H9 (cell line): ENCODE results near the gene P2RX6. TPM values are rescaled to one million over a fixed set of nuclear protein-coding genes. Genes with fewer than 3 reads are reported as not detected.

ENCODE experiments used
- DNase-seq: peaks from one replicate; pipeline ENCODE4 v3.0.0-alpha.2; 2017
- H2AFZ ChIP-seq: one replicate; pipeline ENCODE4 v1.6.1; 2013; ENCODE audit warnings: mild to moderate bottlenecking, low read length, control low read depth, moderate library complexity
- H2AK5ac ChIP-seq: 2 replicates; pipeline ENCODE4 v1.6.1; 2013; ENCODE audit warnings: low read length, control low read depth, mixed read lengths; ENCODE audit not compliant: insufficient read length
- H2BK120ac ChIP-seq: one replicate; pipeline ENCODE4 v1.6.1; 2013; ENCODE audit warnings: low read depth, mild to moderate bottlenecking, low read length, control low read depth, inconsistent platforms; ENCODE audit not compliant: poor library complexity, severe bottlenecking
- H2BK12ac ChIP-seq: 2 replicates; pipeline ENCODE4 v1.6.1; 2013; ENCODE audit warnings: low read length, control low read depth, mixed read lengths, low read depth; ENCODE audit not compliant: insufficient read length
- H2BK15ac ChIP-seq: 2 replicates; pipeline ENCODE4 v1.6.1; 2013; ENCODE audit warnings: low read depth, low read length, control low read depth
- H2BK20ac ChIP-seq: one replicate; pipeline ENCODE4 v1.6.1; 2013; ENCODE audit warnings: low read depth, mild to moderate bottlenecking, low read length, control low read depth, inconsistent platforms; ENCODE audit not compliant: poor library complexity, severe bottlenecking
- H2BK5ac ChIP-seq: 2 replicates; pipeline ENCODE4 v1.6.1; 2013; ENCODE audit warnings: low read length, control low read depth, mixed read lengths; ENCODE audit not compliant: insufficient read length
- H3K14ac ChIP-seq: 2 replicates; pipeline ENCODE4 v1.6.1; 2013; ENCODE audit warnings: low read length, control low read depth; ENCODE audit not compliant: insufficient read depth
- H3K18ac ChIP-seq: 2 replicates; pipeline ENCODE4 v1.6.1; 2013; ENCODE audit warnings: low read depth, mild to moderate bottlenecking, mixed read lengths, low read length, control low read depth; ENCODE audit not compliant: insufficient read length
- H3K23ac ChIP-seq: 2 replicates; pipeline ENCODE4 v1.6.1; 2013; ENCODE audit warnings: low read length, control low read depth, mixed read lengths, low read depth; ENCODE audit not compliant: insufficient read length
- H3K23me2 ChIP-seq: 2 replicates; pipeline ENCODE4 v1.6.1; 2013; ENCODE audit warnings: low read depth, mild to moderate bottlenecking, mixed read lengths, low read length, control low read depth; ENCODE audit not compliant: insufficient read length, poor library complexity, severe bottlenecking
- H3K27ac ChIP-seq: 2 replicates; pipeline ENCODE4 v1.5.1; 2013; ENCODE audit warnings: low read length, control low read depth, mixed read lengths, low read depth; ENCODE audit not compliant: insufficient read length
- H3K27me3 ChIP-seq: 2 replicates; pipeline ENCODE4 v1.6.1; 2013; ENCODE audit warnings: low read length, control low read depth, inconsistent platforms; ENCODE audit not compliant: insufficient read depth
- H3K4ac ChIP-seq: 2 replicates; pipeline ENCODE4 v1.6.1; 2013; ENCODE audit warnings: low read depth, mild to moderate bottlenecking, control low read depth, inconsistent platforms, low read length, moderate library complexity
- H3K4me1 ChIP-seq: 2 replicates; pipeline ENCODE4 v1.6.1; 2013; ENCODE audit warnings: low read length, control low read depth, inconsistent platforms; ENCODE audit not compliant: insufficient read depth
- H3K4me2 ChIP-seq: 2 replicates; pipeline ENCODE4 v1.6.1; 2013; ENCODE audit warnings: low read length, control low read depth, mixed read lengths; ENCODE audit not compliant: insufficient read length, insufficient read depth
- H3K56ac ChIP-seq: 2 replicates; pipeline ENCODE4 v1.6.1; 2013; ENCODE audit warnings: low read depth, mild to moderate bottlenecking, mixed read lengths, low read length, control low read depth; ENCODE audit not compliant: insufficient read length
- H3K79me1 ChIP-seq: 2 replicates; pipeline ENCODE4 v1.6.1; 2013; ENCODE audit warnings: low read depth, mild to moderate bottlenecking, moderate library complexity, low read length, control low read depth, inconsistent platforms; ENCODE audit not compliant: insufficient read depth, poor library complexity, severe bottlenecking
- H3K79me2 ChIP-seq: 2 replicates; pipeline ENCODE4 v1.6.1; 2013; ENCODE audit warnings: low read length, control low read depth, inconsistent platforms; ENCODE audit not compliant: insufficient read depth
- H3K9ac ChIP-seq: 2 replicates; pipeline ENCODE4 v1.6.1; 2013; ENCODE audit warnings: low read length, control low read depth, mixed read lengths; ENCODE audit not compliant: insufficient read length; ENCODE audit errors: extremely low read depth
- H3K9me3 ChIP-seq: one replicate; pipeline ENCODE4 v1.6.1; 2013; ENCODE audit warnings: low read depth, low read length, inconsistent platforms; ENCODE audit not compliant: control insufficient read depth
- H3T11ph ChIP-seq: one replicate; pipeline ENCODE4 v1.6.1; 2013; ENCODE audit warnings: mild to moderate bottlenecking, low read length, control low read depth, inconsistent platforms
- H4K20me1 ChIP-seq: one replicate; pipeline ENCODE4 v1.6.1; 2013; ENCODE audit not compliant: control insufficient read depth, insufficient read length, insufficient read depth
- H4K5ac ChIP-seq: 2 replicates; pipeline ENCODE4 v1.6.1; 2013; ENCODE audit warnings: low read depth, mild to moderate bottlenecking, mixed read lengths, low read length, control low read depth; ENCODE audit not compliant: insufficient read length
- H4K8ac ChIP-seq: replicated peaks from 2 replicates; pipeline ENCODE4 v1.6.1; 2013; ENCODE audit warnings: low read length, control low read depth, mixed read lengths, low read depth; ENCODE audit not compliant: insufficient read length
- H4K91ac ChIP-seq: 2 replicates; pipeline ENCODE4 v1.6.1; 2013; ENCODE audit warnings: low read depth, mild to moderate bottlenecking, moderate library complexity, mixed read lengths, low read length, control low read depth; ENCODE audit not compliant: insufficient read length
- H3K27ac Mint-ChIP-seq, 3 experiments: 2 replicates in 2 of 3; 3 replicates in 1 of 3; pipeline ENCODE4 v1.8.0; 2020 to 2021; ENCODE audit warnings: mixed read lengths in 3 of 3, mild to moderate bottlenecking in 1 of 3, moderate library complexity in 1 of 3
- H3K27me3 Mint-ChIP-seq: 2 replicates; pipeline ENCODE4 v1.8.0; 2021; ENCODE audit warnings: low read depth, mild to moderate bottlenecking, moderate library complexity, mixed read lengths
- H3K36me3 Mint-ChIP-seq, 3 experiments: 2 replicates in 2 of 3; 3 replicates in 1 of 3; pipeline ENCODE4 v1.8.0; 2020 to 2021; ENCODE audit warnings: low read depth in 3 of 3, mixed read lengths in 3 of 3; ENCODE audit not compliant: insufficient read depth in 1 of 3
- H3K4me1 Mint-ChIP-seq, 2 experiments: 2 replicates each; pipeline ENCODE4 v1.8.0; 2020; ENCODE audit warnings: mixed read lengths in 2 of 2
- H3K4me3 Mint-ChIP-seq, 2 experiments: 2 replicates in 1 of 2; 3 replicates in 1 of 2; pipeline ENCODE4 v1.8.0; 2020 to 2021; ENCODE audit warnings: mild to moderate bottlenecking in 2 of 2, mixed read lengths in 2 of 2, moderate library complexity in 1 of 2
- H3K9me3 Mint-ChIP-seq, 2 experiments: 2 replicates in 1 of 2; 3 replicates in 1 of 2; pipeline ENCODE4 v1.8.0; 2020; ENCODE audit warnings: mild to moderate bottlenecking in 2 of 2, mixed read lengths in 2 of 2, moderate library complexity in 1 of 2
- CTCF ChIP-seq: fragments of 200-600 bp; sonication (generic); conservative IDR thresholded peaks from 3 replicates; pipeline ENCODE4 v1.8.0; 2021; ENCODE audit warnings: antibody characterized with exemption, mild to moderate bottlenecking
- WGBS: extraction: QIAGEN DNeasy Blood & Tissue Kit; methylation state at CpG from one replicate; pipeline ENCODE4 v1.1.7; 2013; ENCODE audit warnings: missing lambda C conversion rate, low lambda C conversion rate, mixed read lengths; ENCODE audit not compliant: insufficient read length; ENCODE audit errors: extremely low coverage; 5-methylcytosine and 5-hydroxymethylcytosine counted together
- total RNA-seq: library from RNA; stranded (reverse); gene quantifications from 2 replicates; pipeline ENCODE4 v1.2.1, GENCODE V29; 2021

P2RX6 gene
- total RNA-seq, 1 experiment from 2014 or later = not detected

- Histone ChIP-seq H3K56ac (no peak overlapping the region), H3K18ac (no peak overlapping the region), H4K5ac (no peak overlapping the region), H2BK5ac (no peak overlapping the region), H3K14ac (no peak overlapping the region), H3K9ac (no peak overlapping the region), H3K79me2 (no peaks in the 10 kb centered on the region), H2AK5ac (no peak overlapping the region), H3K79me1 (no peaks in the 10 kb centered on the region), H3T11ph (no peak overlapping the region), H2BK15ac (no peak overlapping the region), H2BK12ac (no peak overlapping the region), H3K23ac (no peak overlapping the region), H2AFZ (no peak overlapping the region), H2BK20ac (no peak overlapping the region), H4K20me1 (no peaks in the 10 kb centered on the region), H3K23me2 (no peaks in the 10 kb centered on the region), H3K4me2 (no peak overlapping the region), H3K27me3 (no peaks in the 10 kb centered on the region), H2BK120ac (no peak overlapping the region), H3K4me1 (peaks cover 5% of the 10 kb centered on the region; the same call in 1 of the 2 replicates), H4K8ac (no peak overlapping the region), H3K27ac (no peak overlapping the region), H3K9me3 (no peaks in the 10 kb centered on the region), H3K4ac (no peak overlapping the region), H4K91ac (no peak overlapping the region)
- Mint-ChIP-seq H3K36me3 (no peaks in the 10 kb centered on the region), H3K4me1 (peaks cover 26 to 37% of the 10 kb centered on the region in 2 experiments), H3K9me3 (no peaks in the 10 kb centered on the region; a peak in 1 of 5 replicates), H3K4me3 (peak overlapping the region in 1 of 2 experiments; percentile 7; a peak in 2 of 5 replicates), H3K27ac (peak overlapping the region in 1 of 3 experiments; percentile 81; a peak in 1 of 7 replicates), H3K27me3 (peaks cover 7% of the 10 kb centered on the region)
- no peak for TF ChIP-seq CTCF
- WGBS = no CpG with 5 or more reads among the region's 8 CpGs
- DNase-seq = no peak
These were observed 37.0 kb downstream of the P2RX6 start for GRCh38 chr22:21051831-21052400.
